Neuronal stem cell (in vitro differentiated cells): Measurements from ENCODE around the gene MT1E.

Source experiments
- DNase-seq: peaks from one replicate; pipeline ENCODE4 v3.0.0-alpha.2; 2013; ENCODE audit warnings: low spot score
- H2AFZ ChIP-seq: one replicate; pipeline ENCODE4 v1.6.1; 2013; ENCODE audit warnings: mild to moderate bottlenecking, low read length, inconsistent platforms
- H2AK5ac ChIP-seq: 2 replicates; pipeline ENCODE4 v1.6.1; 2013; ENCODE audit warnings: low read depth, mild to moderate bottlenecking, inconsistent platforms, low read length, moderate library complexity, mixed read lengths
- H2BK120ac ChIP-seq: 2 replicates; pipeline ENCODE4 v1.6.1; 2013; ENCODE audit warnings: low read depth, mild to moderate bottlenecking, inconsistent platforms, low read length, moderate library complexity, mixed read lengths
- H2BK12ac ChIP-seq: one replicate; pipeline ENCODE4 v1.6.1; 2013; ENCODE audit warnings: low read length, inconsistent platforms
- H2BK15ac ChIP-seq: 2 replicates; pipeline ENCODE4 v1.6.1; 2013; ENCODE audit warnings: mild to moderate bottlenecking, low read length, inconsistent platforms, mixed read lengths
- H2BK5ac ChIP-seq: one replicate; pipeline ENCODE4 v1.6.1; 2013; ENCODE audit warnings: inconsistent platforms, mild to moderate bottlenecking, low read length, moderate library complexity
- H3K14ac ChIP-seq: one replicate; pipeline ENCODE4 v1.6.1; 2013; ENCODE audit warnings: low read length, inconsistent platforms
- H3K18ac ChIP-seq: 2 replicates; pipeline ENCODE4 v1.6.1; 2013; ENCODE audit warnings: low read length, inconsistent platforms
- H3K23ac ChIP-seq: 2 replicates; pipeline ENCODE4 v1.6.1; 2013; ENCODE audit warnings: low read depth, mild to moderate bottlenecking, mixed read lengths, low read length, inconsistent platforms; ENCODE audit not compliant: poor library complexity
- H3K27ac ChIP-seq: replicated peaks from 3 replicates; pipeline ENCODE4 v1.5.1; 2013; ENCODE audit warnings: low read length, inconsistent platforms
- H3K27me3 ChIP-seq, 3 experiments: 2 replicates each; pipeline ENCODE4 v1.6.1; 2013; ENCODE audit warnings: low read length in 3 of 3, mild to moderate bottlenecking in 2 of 3, inconsistent platforms in 1 of 3, low read depth in 1 of 3, mixed read lengths in 1 of 3, moderate library complexity in 1 of 3; ENCODE audit not compliant: control insufficient read depth in 3 of 3, insufficient read depth in 3 of 3
- H3K36me3 ChIP-seq, 2 donors: replicated peaks in 1 of 2; 2 replicates each; pipeline ENCODE4 v1.6.1; 2013; ENCODE audit warnings: low read length in 2 of 2; ENCODE audit not compliant: control insufficient read depth in 2 of 2, insufficient read depth in 2 of 2
- H3K4ac ChIP-seq: 2 replicates; pipeline ENCODE4 v1.6.1; 2013; ENCODE audit warnings: inconsistent platforms, mild to moderate bottlenecking, low read length, moderate library complexity
- H3K4me1 ChIP-seq, 2 donors: 1 replicate in 1 of 2; 2 replicates in 1 of 2; pipeline ENCODE4 v1.6.1; 2013; ENCODE audit warnings: low read length in 2 of 2, low read depth in 1 of 2; ENCODE audit not compliant: control insufficient read depth in 2 of 2, insufficient read depth in 1 of 2
- H3K4me2 ChIP-seq: one replicate; pipeline ENCODE4 v1.6.1; 2013; ENCODE audit warnings: mild to moderate bottlenecking, low read length, inconsistent platforms; ENCODE audit not compliant: insufficient read depth, poor library complexity, severe bottlenecking
- H3K4me3 ChIP-seq, 2 donors: 2 replicates each; pipeline ENCODE4 v1.5.1; 2013; ENCODE audit warnings: low read length in 2 of 2, mild to moderate bottlenecking in 2 of 2, inconsistent platforms in 1 of 2, moderate library complexity in 1 of 2
- H3K79me1 ChIP-seq: one replicate; pipeline ENCODE4 v1.6.1; 2013; ENCODE audit warnings: low read depth, mild to moderate bottlenecking, inconsistent platforms, low read length, moderate library complexity
- H3K9ac ChIP-seq: one replicate; pipeline ENCODE4 v1.6.1; 2013; ENCODE audit warnings: mild to moderate bottlenecking, low read depth, low read length, inconsistent platforms; ENCODE audit not compliant: poor library complexity
- H3K9me3 ChIP-seq, 2 donors: replicated peaks in 1 of 2; 2 replicates each; pipeline versions ENCODE3 to v1.6.1; 2013; ENCODE audit warnings: low read length in 2 of 2, mild to moderate bottlenecking in 2 of 2, inconsistent platforms in 1 of 2, low read depth in 1 of 2, mixed read lengths in 1 of 2, moderate library complexity in 1 of 2; ENCODE audit not compliant: control insufficient read depth in 2 of 2, insufficient read depth in 1 of 2
- H4K8ac ChIP-seq: one replicate; pipeline ENCODE4 v1.6.1; 2013; ENCODE audit warnings: low read depth, mild to moderate bottlenecking, inconsistent platforms, low read length, moderate library complexity
- H4K91ac ChIP-seq: one replicate; pipeline ENCODE4 v1.6.1; 2013; ENCODE audit warnings: low read length, low read depth, mild to moderate bottlenecking, inconsistent platforms; ENCODE audit not compliant: poor library complexity
- WGBS, 2 donors: extraction: QIAGEN DNeasy Blood & Tissue Kit; methylation state at CpG; one replicate each; pipeline ENCODE4 v1.1.7; 2013; ENCODE audit warnings: missing lambda C conversion rate in 2 of 2, mixed read lengths in 1 of 2; ENCODE audit not compliant: insufficient read length in 2 of 2, insufficient replicate concordance in 1 of 2; ENCODE audit errors: extremely low coverage in 2 of 2; 5-methylcytosine and 5-hydroxymethylcytosine counted together

MT1E gene

DNA sequence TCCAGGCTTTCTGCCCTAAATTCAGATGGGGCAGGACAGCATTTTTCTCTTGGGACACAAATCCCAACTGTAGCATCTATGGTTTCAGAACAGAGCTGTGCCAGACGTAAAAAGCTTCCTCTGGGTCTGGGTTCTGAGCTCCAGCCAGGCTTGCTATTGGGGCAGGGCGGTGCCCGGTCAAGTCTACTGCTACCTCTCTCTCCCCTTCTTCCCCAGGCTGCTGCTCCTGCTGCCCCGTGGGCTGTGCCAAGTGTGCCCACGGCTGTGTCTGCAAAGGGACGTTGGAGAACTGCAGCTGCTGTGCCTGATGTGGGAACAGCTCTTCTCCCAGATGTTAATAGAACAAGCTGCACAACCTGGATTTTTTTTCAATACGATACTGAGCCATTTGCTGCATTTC lies 8.0 kb downstream of the MT1E start:
- Histone ChIP-seq H3K4me3 (no peak overlapping the region), H3K4ac (no peak overlapping the region), H3K23ac (peak overlapping the region; percentile 67), H4K8ac (no peak overlapping the region), H2AK5ac (no peak overlapping the region), H2BK12ac (no peak overlapping the region), H3K9ac (no peak overlapping the region), H2AFZ (no peak overlapping the region), H2BK120ac (no peak overlapping the region), H2BK15ac (no peak overlapping the region), H3K14ac (no peak overlapping the region), H3K4me1 (peaks cover 1 to 2% of the 10 kb centered on the region in 2 donors), H3K4me2 (no peak overlapping the region), H3K27me3 (peaks cover 60 to 100% (median 100%) of the 10 kb centered on the region in 3 experiments), H2BK5ac (no peak overlapping the region), H3K27ac (no peak overlapping the region), H4K91ac (no peak overlapping the region), H3K36me3 (no peaks in the 10 kb centered on the region), H3K79me1 (no peaks in the 10 kb centered on the region), H3K9me3 (no peaks in the 10 kb centered on the region), H3K18ac (peak overlapping the region; percentile 13)
- WGBS, 2 donors: no CpG with 5 or more reads among the region's 7 CpGs
- DNase-seq: no peak

DNA sequence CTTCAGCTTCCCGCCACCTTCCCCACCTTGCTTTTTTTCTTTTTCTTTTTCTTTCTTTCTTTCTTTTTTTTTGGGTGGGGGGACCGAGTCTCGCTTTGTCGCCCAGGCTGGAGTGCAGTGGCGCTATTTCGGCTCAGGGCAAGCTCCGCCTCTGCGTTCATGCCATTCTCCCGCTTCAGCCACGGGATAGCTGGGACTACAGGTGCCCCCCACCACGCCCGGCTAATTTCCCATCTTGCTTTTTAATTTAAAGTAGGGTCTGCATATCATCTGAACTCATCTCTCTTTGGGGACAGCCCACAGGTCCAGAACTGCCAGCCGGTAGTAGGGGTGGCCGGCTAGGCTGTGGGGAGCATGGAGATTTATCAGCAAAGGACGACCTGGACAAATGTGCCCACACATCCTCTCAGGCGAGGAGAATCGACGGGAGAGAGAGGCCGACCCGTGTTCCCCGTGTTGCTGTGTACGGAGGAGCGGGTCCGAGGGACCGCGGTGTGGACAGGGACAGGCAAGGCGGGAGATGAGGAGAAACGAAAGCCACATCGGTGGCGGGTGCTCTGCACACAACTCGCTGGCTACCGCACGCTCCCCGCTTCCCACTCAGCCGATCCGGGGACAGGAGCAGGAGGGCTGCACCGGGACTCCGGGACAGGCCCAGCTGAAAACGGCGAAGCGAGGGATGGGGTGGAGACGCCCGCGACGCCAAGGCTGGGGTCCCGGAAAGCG lies 9.3 kb downstream of the MT1E start:
- H4K8ac ChIP-seq: no peak overlapping the region
- H3K23ac ChIP-seq: no peak overlapping the region
- H4K91ac ChIP-seq: no peak overlapping the region
- DNase-seq: no peak
- no peaks in the 10 kb centered on the region for H3K36me3 ChIP-seq
- no peak overlapping the region for H2BK120ac ChIP-seq
- no peaks in the 10 kb centered on the region for H3K79me1 ChIP-seq
- no CpG with 5 or more reads among the region's 47 CpGs for WGBS, 2 donors
- peaks cover 64 to 100% (median 100%) of the 10 kb centered on the region in 3 experiments for H3K27me3 ChIP-seq
- H2AK5ac ChIP-seq: peak overlapping the region; percentile 3
- no peak overlapping the region for H3K27ac ChIP-seq
- H2BK5ac ChIP-seq: no peak overlapping the region
- no peak overlapping the region for H3K4ac ChIP-seq
- H3K4me2 ChIP-seq: no peak overlapping the region
- H2BK15ac ChIP-seq: no peak overlapping the region
- H3K4me3 ChIP-seq: peak overlapping the region in 1 of 2 donors; percentile 30
- no peaks in the 10 kb centered on the region for H3K9me3 ChIP-seq
- H2AFZ ChIP-seq: peak overlapping the region; percentile 47
- H2BK12ac ChIP-seq: no peak overlapping the region
- H3K14ac ChIP-seq: no peak overlapping the region
- H3K4me1 ChIP-seq: peaks cover 1 to 3% of the 10 kb centered on the region in 2 donors
- H3K9ac ChIP-seq: no peak overlapping the region
- no peak overlapping the region for H3K18ac ChIP-seq

DNA sequence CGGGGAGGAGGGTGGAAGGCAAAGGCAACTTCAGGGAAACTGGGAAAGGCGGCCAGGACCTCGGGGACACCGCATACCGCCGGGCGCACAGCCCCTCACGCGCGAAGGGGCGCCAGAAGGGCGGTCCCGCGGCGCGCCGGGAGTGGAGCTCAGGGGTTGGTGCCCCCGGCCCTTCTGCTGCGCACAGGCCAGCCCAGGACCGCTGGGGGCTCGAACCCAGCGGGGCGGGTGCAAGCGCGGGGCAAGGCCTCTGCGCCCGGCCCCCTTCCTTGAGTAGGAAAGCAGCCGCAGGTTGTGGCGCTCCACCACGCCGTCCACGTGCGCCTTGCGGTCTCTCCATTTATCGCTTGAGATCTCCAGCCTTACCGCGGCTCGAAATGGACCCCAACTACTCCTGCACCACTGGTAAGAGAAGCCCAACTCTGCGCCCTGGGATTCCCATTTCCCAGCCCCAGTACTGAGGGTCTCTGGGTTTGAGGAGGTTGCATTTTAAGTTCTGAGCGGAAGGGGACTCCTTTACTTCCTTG lies 9.9 kb downstream of the MT1E start:
- no peak for DNase-seq
- H3K4me1 ChIP-seq: peaks cover 1 to 3% of the 10 kb centered on the region in 2 donors
- no peak overlapping the region for H2BK12ac ChIP-seq
- no peak overlapping the region for H3K14ac ChIP-seq
- H2AFZ ChIP-seq: peak overlapping the region; percentile 47
- H3K27ac ChIP-seq: no peak overlapping the region
- no peak overlapping the region for H3K4me2 ChIP-seq
- H3K27me3 ChIP-seq: peaks cover 61 to 100% (median 99%) of the 10 kb centered on the region in 3 experiments
- no peak overlapping the region for H3K4me3 ChIP-seq
- no peaks in the 10 kb centered on the region for H3K36me3 ChIP-seq
- no peak overlapping the region for H2BK5ac ChIP-seq
- no peaks in the 10 kb centered on the region for H3K9me3 ChIP-seq
- no peak overlapping the region for H2BK120ac ChIP-seq
- H3K23ac ChIP-seq: no peak overlapping the region
- H2AK5ac ChIP-seq: peak overlapping the region; percentile 3
- H2BK15ac ChIP-seq: no peak overlapping the region
- no peak overlapping the region for H3K4ac ChIP-seq
- no peak overlapping the region for H4K91ac ChIP-seq
- H4K8ac ChIP-seq: no peak overlapping the region
- H3K18ac ChIP-seq: peak overlapping the region; percentile 49
- no peak overlapping the region for H3K9ac ChIP-seq
- H3K79me1 ChIP-seq: no peaks in the 10 kb centered on the region
- WGBS, 2 donors: no CpG with 5 or more reads among the region's 40 CpGs

DNA sequence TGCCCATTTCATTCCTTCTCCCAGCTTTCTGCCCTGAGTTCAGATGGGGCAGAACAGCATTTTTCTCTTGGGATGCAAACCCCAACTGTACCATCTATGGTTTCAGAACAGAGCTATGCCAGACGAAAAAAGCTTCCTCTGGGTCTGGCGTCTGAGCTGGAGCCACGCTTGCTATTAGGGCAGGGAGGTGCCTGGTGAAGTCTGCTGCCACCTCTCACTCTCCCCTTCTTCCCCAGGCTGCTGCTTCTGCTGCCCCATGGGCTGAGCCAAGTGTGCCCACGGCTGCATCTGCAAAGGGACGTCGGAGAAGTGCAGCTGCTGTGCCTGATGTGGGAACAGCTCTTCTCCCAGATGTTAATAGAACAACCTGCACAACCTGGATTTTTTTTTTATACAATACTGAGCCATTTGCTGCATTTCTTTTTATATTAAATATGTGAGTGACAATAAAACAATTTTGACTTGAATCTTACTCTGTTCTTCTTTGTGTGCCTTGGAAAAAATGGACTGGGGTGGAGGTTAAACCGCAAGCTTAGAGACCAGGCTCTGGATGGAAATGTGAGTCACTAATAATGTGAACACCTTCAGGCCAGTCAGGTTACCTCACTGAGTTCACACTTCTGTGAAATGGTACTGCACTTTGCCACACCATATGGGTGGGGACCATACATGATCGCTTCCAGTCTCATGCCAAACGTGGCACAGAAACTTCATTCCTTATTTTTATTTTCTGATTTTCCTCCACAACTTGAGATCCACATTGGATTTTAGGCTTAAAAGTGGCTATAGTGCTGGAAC lies 11.2 kb downstream of the MT1E start:
- WGBS, 2 donors: no CpG with 5 or more reads among the region's 9 CpGs

More for the DNA sequence above, 11.2 kb downstream of the MT1E start:
- Histone ChIP-seq H3K18ac (no peak overlapping the region), H3K14ac (no peak overlapping the region), H4K8ac (no peak overlapping the region), H3K4me1 (peaks cover 1 to 3% of the 10 kb centered on the region in 2 donors), H4K91ac (no peak overlapping the region), H2BK12ac (no peak overlapping the region), H3K4ac (no peak overlapping the region), H3K27ac (no peak overlapping the region), H3K23ac (peak overlapping the region; percentile 17), H3K9me3 (no peaks in the 10 kb centered on the region), H2AFZ (no peak overlapping the region), H2BK120ac (no peak overlapping the region), H2BK15ac (no peak overlapping the region), H3K9ac (no peak overlapping the region), H3K4me3 (no peak overlapping the region), H2AK5ac (no peak overlapping the region), H3K79me1 (no peaks in the 10 kb centered on the region), H3K27me3 (peaks cover 59 to 100% (median 98%) of the 10 kb centered on the region in 3 experiments), H2BK5ac (no peak overlapping the region), H3K4me2 (no peak overlapping the region), H3K36me3 (no peaks in the 10 kb centered on the region)
- no peak for DNase-seq
